GM12892 (cell line): ENCODE data around the gene PRSS57.
A peak's percentile ranks its signal among the peaks of the same experiment; 100 is the strongest.

ENCODE experiments used
- DNase-seq: peaks from one replicate; pipeline ENCODE4 v3.0.0; 2011; ENCODE audit not compliant: insufficient read length
- FAIRE-seq: peaks from 2 replicates; lab custom pipeline; 2011; peaks lifted over from hg19 to GRCh38; lab: Jason Lieb, UNC
- POLR2A ChIP-seq: IDR thresholded peaks from 2 replicates; pipeline ENCODE4 v1.6.1; 2011; ENCODE audit warnings: low read depth, low read length, control low read depth
- POLR2AphosphoS5 ChIP-seq: IDR thresholded peaks from 2 replicates; pipeline ENCODE4 v1.6.1; 2011; ENCODE audit warnings: low read depth, low read length, control low read depth
- TAF1 ChIP-seq: IDR thresholded peaks from 2 replicates; pipeline ENCODE4 v1.6.1; 2011; ENCODE audit warnings: low read depth, mild to moderate bottlenecking, control low read depth, low read length, borderline replicate concordance

PRSS57 gene

DNA sequence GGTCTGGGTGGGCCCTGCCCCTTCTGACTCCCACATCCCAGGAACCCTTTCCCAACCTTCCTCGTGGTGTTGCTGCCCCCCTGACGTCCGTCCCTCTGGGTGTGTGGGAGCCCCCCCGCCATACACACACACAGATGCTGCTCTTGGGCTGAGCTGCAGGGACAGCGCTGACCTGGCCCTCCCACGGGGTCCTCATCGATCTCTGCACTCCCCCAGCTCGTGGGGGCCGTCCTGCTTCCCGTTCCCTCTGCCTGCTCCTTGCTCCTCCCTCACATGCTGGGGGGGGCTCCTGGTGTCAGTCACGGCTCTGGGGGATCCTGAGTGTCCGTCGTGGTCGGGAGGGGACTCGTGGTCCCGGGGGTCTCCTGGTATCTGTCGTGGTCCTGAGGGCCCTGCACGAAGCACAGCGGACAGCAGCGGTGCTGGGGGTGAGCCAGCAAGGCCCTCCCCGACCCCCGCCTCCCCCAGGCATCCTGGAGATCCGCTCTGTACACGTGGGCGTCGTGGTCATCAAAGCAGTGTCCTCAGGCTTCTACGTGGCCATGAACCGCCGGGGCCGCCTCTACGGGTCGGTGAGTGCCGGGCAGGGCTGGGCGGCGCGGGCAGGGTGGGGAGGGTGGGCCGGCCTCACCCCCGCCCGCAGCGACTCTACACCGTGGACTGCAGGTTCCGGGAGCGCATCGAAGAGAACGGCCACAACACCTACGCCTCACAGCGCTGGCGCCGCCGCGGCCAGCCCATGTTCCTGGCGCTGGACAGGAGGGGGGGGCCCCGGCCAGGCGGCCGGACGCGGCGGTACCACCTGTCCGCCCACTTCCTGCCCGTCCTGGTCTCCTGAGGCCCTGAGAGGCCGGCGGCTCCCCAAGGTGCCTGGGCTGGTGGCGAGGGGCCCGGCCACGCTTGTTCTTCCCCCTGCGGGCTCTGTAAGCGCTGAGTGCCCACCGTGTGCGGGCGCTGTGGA is 52.2 kb downstream of the PRSS57 start:
- TF ChIP-seq POLR2A (no peak), TAF1 (no peak), POLR2AphosphoS5 (no peak)
- FAIRE-seq, result no peak
- DNase-seq, result no peak

DNA sequence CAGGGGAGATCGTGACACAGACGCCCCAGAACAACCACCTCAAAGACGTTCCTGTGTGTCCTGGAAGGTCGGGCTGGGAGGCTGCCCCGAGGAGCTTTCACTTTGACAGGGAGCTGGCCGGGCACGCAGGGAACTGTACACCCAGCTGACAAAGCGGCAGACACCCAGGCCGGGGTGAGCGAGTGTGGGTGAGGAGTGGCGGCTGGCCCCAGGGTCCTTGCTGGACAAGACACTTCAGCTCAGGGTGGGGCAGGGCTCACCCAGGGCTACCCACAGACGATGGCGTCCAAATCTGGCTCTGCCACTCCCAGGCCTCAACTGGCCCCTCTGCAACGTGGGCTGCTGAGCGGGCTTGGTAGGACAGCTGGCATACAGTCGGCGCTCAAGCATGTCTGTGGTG is 53.5 kb downstream of the PRSS57 start:
- FAIRE-seq, result no peak
- no peak for DNase-seq
- TF ChIP-seq POLR2AphosphoS5 (no peak), TAF1 (no peak), POLR2A (no peak)

DNA sequence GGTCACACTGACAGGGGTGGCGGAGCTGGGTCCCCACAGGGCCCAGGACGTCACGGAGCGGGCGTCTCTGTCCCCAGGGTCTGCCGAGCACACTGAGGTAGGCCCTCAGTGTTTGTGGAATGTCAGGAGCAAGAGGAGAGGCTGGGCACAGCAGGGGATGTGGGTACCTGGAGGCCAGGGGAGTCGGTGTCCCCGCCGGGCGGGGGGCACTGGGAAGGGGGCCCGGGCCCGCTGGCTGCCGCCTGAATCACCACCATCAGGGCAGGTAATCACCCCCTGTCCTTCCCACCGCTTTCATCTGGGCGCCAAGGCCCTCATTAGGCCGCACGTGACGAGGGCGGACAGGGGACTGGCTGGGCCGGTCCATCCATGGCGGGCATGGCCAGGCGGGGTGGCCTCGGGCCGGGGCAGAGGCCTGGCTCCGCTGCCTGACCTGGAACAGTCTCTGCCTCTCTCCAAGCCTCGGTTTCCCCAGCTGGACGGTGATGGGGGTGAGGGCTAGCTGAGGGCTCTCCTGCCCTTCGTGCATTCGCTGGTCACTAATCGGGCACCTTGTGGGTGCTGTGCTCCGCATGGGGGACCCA is 54.6 kb downstream of the PRSS57 start:
- no peak for FAIRE-seq

DNA sequence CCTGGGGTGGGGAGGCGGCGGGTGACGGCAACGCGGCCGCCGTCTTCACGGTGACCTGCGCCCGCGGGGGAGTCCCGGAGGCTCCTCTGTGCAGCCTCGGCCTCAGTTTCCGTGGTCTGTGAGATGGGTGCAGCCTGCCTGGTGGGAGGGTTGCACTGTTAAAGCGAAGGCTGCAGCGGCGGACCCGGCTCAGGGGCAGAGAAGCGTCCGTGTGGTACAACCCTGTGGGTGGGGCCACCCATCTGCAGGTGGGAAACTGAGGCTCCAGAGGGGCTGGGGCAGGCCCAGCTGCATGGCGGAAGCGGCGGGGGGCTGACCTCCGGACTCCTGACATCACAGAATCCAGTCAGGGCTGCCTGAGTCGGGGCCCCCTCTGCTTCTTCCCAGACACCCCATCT is 55.1 kb downstream of the PRSS57 start:
- no peak for DNase-seq
- no peak for FAIRE-seq
- TF ChIP-seq TAF1 (no peak), POLR2AphosphoS5 (no peak), POLR2A (no peak)

More for the DNA sequence above, 54.6 kb downstream of the PRSS57 start:
- TF ChIP-seq POLR2A (no peak), POLR2AphosphoS5 (no peak), TAF1 (no peak)
- no peak for DNase-seq

DNA sequence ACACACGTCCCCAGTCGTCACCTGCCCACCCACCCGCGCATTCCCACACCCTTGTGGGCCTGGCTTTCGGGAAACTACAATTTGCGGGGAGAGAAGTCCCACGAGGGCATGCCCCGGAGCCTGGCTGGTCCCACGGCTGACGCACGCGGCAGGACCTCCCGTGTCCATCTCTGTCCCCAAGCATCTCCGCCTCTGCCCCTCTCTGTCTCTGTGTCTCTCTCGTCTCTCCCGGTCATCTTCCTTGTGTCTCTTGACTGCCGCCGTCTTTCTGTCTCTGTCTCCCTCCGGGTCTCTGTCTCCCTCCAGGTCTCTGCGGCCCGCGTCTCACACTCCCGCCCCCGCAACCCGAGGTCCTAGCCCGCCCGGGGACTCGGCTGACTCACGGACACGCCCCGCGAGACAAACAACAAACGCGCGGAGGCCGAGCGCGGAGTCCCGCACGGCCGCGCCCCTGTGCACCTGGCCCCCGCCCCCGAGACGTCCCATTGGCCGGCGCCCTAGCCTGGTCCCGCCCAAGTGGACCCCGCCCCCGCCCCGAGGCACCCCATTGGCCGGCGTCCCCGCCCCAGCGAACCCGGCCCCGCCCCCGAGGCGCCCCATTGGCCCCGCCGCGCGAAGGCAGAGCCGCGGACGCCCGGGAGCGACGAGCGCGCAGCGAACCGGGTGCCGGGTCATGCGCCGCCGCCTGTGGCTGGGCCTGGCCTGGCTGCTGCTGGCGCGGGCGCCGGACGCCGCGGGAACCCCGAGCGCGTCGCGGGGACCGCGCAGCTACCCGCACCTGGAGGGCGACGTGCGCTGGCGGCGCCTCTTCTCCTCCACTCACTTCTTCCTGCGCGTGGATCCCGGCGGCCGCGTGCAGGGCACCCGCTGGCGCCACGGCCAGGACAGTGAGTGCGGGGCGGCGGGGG is 55.7 kb downstream of the PRSS57 start, which contains the start of gene FGF22:
Gene FGF22 (plus strand): TSS at position 627 of the 908 bp plus-strand sequence. CDS start 47 bp downstream, at position 674.
- TF ChIP-seq POLR2AphosphoS5, result no peak
- FAIRE-seq (peak; percentile 83), DNase-seq (peak; percentile 98)

DNA sequence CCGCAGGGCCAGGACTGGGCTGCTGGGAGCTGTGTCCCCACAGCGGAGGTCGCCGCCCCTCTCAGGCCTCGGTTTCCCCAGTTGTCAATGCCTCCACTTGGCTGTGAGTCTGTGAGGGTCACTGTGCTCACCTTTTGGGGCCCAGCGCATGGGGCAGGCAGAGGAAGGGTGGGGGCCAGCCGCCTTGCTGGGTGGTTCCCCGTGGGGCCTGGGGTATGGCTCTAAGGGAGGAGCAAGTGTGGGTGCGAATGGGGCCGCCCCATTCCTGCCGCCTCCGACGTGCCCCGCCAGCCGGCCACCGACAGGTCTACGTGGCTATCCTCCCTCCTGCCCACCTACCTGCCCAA is 56.4 kb downstream of the PRSS57 start:
- DNase-seq (no peak), FAIRE-seq (no peak)
- no peak for TF ChIP-seq TAF1
- TF ChIP-seq POLR2A, result no peak
- no peak for TF ChIP-seq POLR2AphosphoS5
